Thoracic aorta (tissue), 2 donors: Measurements from ENCODE around the gene MAPK4. TPM values are rescaled to one million over a fixed set of nuclear protein-coding genes. Genes with fewer than 3 reads are reported as not detected.
"Not testable (repeated sequence)": the region's sequence is repeated elsewhere in the genome, so short reads cannot be mapped to it uniquely, and the experiment has no call there.

Source experiments
- ATAC-seq: fragments of 150-250 bp; one replicate; pipeline ENCODE4 v1.8.0; 2017; ENCODE audit warnings: low read depth; ENCODE audit not compliant: insufficient number of reproducible peaks, low FRiP score
- DNase-seq: peaks from one replicate; pipeline ENCODE4 v3.0.0-alpha.2; 2020; ENCODE audit warnings: low spot score
- H3K27ac ChIP-seq, 2 donors: fragments of 200-600 bp; sonication (generic); 1 replicate in 1 of 2; 2 replicates in 1 of 2; pipeline ENCODE4 v1.5.1; 2016; ENCODE audit warnings: mild to moderate bottlenecking in 2 of 2, moderate library complexity in 2 of 2
- H3K27me3 ChIP-seq: fragments of 200-600 bp; sonication (generic); replicated peaks from 2 replicates; pipeline ENCODE4 v1.6.0; 2016; ENCODE audit warnings: mild to moderate bottlenecking; ENCODE audit not compliant: insufficient read depth
- H3K36me3 ChIP-seq: fragments of 200-600 bp; sonication (generic); one replicate; pipeline ENCODE4 v1.5.1; 2016
- H3K4me1 ChIP-seq, 2 donors: fragments of 200-600 bp; sonication (generic); 1 replicate in 1 of 2; 2 replicates in 1 of 2; pipeline versions ENCODE4 v1.5.1 to v1.6.0; 2016; ENCODE audit warnings: low read depth in 2 of 2, mild to moderate bottlenecking in 1 of 2; ENCODE audit not compliant: control insufficient read depth in 1 of 2
- H3K4me3 ChIP-seq: fragments of 200-600 bp; sonication (generic); 2 replicates; pipeline ENCODE4 v1.5.1; 2016; ENCODE audit warnings: mild to moderate bottlenecking
- H3K9me3 ChIP-seq: fragments of 200-600 bp; sonication (generic); 2 replicates; pipeline ENCODE4 v1.5.1; 2016
- total RNA-seq, 2 donors: library from RNA; depleted of rRNA; stranded (reverse); fragments of >200 nt; gene quantifications; one replicate each; pipeline versions ENCODE4 v1.1.0 to v1.2.3, GENCODE V29; 2016
- TF ChIP-seq, protein P1 (sequence below): fragments of 200-600 bp; sonication (generic); IDR thresholded peaks from one replicate; pipeline ENCODE4 v1.5.1; 2019; ENCODE audit warnings: antibody characterized with exemption

Gene MAPK4
- total RNA-seq, 2 donors from 2014 or later: 1.5 to 4.0 TPM

DNA sequence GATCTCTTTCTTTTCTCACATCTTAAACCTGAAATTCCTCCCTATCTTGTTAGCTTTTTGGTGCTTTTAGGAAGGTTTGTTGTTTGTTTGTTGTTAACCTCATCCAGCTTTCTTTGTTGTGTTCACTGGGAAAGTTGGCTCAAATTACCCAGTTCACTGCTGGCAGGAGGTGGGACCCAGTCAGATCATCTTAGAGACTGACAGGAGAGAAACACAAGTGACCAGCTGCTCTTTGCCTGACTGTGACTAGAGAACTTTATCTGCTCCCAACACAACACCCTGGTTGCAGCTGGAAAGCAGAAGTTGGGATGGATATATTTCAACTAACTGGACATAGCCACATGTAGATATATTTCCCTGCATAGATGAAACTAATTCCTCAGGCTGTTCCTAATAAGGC is 10.0 kb downstream of the MAPK4 start:
- TF ChIP-seq, protein P1, sequence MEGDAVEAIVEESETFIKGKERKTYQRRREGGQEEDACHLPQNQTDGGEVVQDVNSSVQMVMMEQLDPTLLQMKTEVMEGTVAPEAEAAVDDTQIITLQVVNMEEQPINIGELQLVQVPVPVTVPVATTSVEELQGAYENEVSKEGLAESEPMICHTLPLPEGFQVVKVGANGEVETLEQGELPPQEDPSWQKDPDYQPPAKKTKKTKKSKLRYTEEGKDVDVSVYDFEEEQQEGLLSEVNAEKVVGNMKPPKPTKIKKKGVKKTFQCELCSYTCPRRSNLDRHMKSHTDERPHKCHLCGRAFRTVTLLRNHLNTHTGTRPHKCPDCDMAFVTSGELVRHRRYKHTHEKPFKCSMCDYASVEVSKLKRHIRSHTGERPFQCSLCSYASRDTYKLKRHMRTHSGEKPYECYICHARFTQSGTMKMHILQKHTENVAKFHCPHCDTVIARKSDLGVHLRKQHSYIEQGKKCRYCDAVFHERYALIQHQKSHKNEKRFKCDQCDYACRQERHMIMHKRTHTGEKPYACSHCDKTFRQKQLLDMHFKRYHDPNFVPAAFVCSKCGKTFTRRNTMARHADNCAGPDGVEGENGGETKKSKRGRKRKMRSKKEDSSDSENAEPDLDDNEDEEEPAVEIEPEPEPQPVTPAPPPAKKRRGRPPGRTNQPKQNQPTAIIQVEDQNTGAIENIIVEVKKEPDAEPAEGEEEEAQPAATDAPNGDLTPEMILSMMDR: no peak
- Histone ChIP-seq H3K27me3 (no peaks in the 10 kb centered on the region), H3K4me3 (no peak overlapping the region), H3K27ac (no peak overlapping the region), H3K4me1 (no peaks in the 10 kb centered on the region), H3K36me3 (no peaks in the 10 kb centered on the region), H3K9me3 (no peaks in the 10 kb centered on the region)
- ATAC-seq (no peak), DNase-seq (no peak)

DNA sequence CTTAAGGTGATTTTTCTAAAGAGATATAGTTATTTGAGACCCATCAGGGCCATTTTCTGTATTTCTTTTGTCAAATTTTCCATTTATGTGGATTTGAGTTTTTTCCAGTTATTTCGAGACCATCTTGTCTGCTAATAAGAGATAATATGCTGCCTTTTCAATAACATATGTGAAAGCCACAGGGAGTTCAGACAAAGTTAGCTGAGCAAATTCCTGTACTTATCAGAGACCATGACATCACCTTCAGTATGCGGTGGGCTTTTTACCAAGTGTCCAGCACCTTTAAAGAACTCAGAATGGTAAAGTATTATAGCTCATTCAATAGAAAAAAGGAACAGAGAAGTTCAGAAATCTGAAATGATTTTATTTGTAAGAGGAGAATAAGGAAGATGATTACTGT is 11.7 kb downstream of the MAPK4 start:
- no peaks in the 10 kb centered on the region for H3K4me1 ChIP-seq
- H3K4me3 ChIP-seq: no peak overlapping the region
- H3K27ac ChIP-seq: no peak overlapping the region
- no peaks in the 10 kb centered on the region for H3K9me3 ChIP-seq
- DNase-seq: no peak
- no peaks in the 10 kb centered on the region for H3K36me3 ChIP-seq
- TF ChIP-seq, protein P1: no peak
- H3K27me3 ChIP-seq: no peaks in the 10 kb centered on the region
- ATAC-seq: no peak

DNA sequence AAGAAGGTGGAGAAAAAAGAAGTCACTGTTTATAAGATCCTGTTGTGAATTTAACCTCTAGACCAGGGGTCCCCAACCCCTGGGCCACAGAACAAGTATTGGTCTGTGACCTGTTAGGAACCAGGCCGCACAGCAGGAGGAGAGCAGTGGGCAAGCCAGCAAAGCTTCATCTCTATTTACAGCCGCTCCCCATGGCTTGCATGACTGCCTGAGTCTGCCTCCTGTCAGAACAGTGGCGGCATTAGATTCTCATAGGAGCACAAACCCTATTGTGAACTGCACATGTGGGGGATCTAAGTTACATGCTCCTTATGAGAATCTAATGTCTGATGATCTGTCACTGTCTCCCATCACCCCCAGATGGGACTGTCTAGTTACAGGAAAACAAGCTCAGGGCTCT is 13.3 kb downstream of the MAPK4 start:
- not testable (repeated sequence) for H3K27me3 ChIP-seq, DNase-seq, H3K36me3 ChIP-seq, H3K27ac ChIP-seq, H3K4me3 ChIP-seq, H3K9me3 ChIP-seq, H3K4me1 ChIP-seq, ATAC-seq

DNA sequence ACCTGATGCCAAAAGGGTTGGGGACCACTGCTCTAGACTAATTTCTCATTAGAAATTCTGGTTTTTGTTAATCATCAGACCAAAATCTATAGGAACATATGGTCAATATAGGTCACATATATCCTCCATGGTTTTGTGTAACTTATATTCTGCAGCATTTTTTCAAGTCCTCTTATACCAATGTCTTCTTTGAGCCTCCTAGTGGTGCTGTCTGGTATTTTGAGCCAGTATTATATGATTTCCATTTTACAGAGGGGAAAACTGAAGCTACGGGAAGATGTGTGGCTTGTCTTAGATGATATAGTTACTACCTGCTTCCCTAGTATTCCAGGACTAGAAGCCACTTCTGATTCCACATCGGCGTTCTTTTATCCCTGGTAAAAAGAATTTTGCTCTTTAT is 13.8 kb downstream of the MAPK4 start:
- TF ChIP-seq, protein P1: no peak
- DNase-seq (no peak), ATAC-seq (no peak)
- H3K4me1 ChIP-seq: peaks cover 0 to under 1% of the 10 kb centered on the region in 2 donors
- H3K9me3 ChIP-seq: no peaks in the 10 kb centered on the region
- H3K27ac ChIP-seq: no peak overlapping the region
- H3K4me3 ChIP-seq: no peak overlapping the region
- H3K36me3 ChIP-seq: no peaks in the 10 kb centered on the region
- no peaks in the 10 kb centered on the region for H3K27me3 ChIP-seq

DNA sequence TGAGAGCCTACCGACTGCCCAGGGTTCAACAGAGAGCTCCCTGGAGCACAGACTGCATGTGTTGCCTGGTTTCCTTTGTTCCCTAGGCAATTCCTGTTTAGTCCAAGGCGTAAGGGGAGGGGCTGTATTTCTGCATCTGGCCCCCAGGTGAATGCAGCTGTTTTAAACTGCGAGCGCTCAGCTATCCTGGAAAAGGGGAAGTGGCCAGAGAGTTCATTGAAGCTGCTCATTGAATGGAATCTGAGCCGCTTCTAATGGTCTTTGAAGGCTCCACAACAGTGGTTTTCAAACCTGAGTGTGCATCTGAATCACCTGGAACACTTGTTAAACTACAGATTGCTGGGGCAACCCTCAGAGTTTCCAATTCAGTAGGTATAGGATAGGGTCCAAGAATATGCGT is 18.1 kb downstream of the MAPK4 start:
- H3K27ac ChIP-seq: no peak overlapping the region
- peaks cover 0 to 13% of the 10 kb centered on the region in 2 donors for H3K4me1 ChIP-seq
- DNase-seq (no peak), ATAC-seq (no peak)
- no peak overlapping the region for H3K4me3 ChIP-seq
- H3K36me3 ChIP-seq: no peaks in the 10 kb centered on the region
- TF ChIP-seq, protein P1: no peak
- H3K27me3 ChIP-seq: no peaks in the 10 kb centered on the region
- no peaks in the 10 kb centered on the region for H3K9me3 ChIP-seq

DNA sequence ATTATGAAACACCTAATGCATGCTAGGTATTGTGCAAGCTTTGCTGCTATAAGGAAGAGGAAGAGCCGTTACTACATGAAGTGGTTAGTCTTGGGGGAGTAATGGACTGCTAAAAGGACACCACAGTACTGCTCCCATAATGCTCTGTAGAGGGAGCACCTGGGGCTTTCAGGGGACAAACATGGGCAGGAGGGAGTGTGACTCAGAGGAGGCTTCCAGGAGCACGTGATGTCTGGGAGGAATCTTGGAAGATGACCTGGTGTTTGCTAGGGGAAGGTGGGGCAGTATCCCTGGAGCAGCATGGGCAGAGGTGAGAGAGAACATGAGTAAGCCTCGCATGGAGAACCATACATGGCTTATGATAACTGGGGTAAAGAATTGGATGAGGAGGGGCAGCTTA is 18.8 kb downstream of the MAPK4 start:
- Histone ChIP-seq H3K27me3 (no peaks in the 10 kb centered on the region), H3K4me1 (peaks cover 0 to 13% of the 10 kb centered on the region in 2 donors), H3K27ac (no peak overlapping the region), H3K4me3 (no peak overlapping the region), H3K9me3 (no peaks in the 10 kb centered on the region), H3K36me3 (no peaks in the 10 kb centered on the region)
- no peak for DNase-seq
- TF ChIP-seq, protein P1: no peak
- ATAC-seq: no peak
